GM12892 (cell line): ENCODE measurements around the gene DUS3L.
A peak's percentile ranks its signal among the peaks of the same experiment; 100 is the strongest.
"Not testable (repeated sequence)": the region's sequence is repeated elsewhere in the genome, so short reads cannot be mapped to it uniquely, and the experiment has no call there.

Source experiments
- DNase-seq: peaks from one replicate; pipeline ENCODE4 v3.0.0; 2011; ENCODE audit not compliant: insufficient read length
- FAIRE-seq: peaks from 2 replicates; lab custom pipeline; 2011; peaks lifted over from hg19 to GRCh38; lab: Jason Lieb, UNC
- POLR2A ChIP-seq: IDR thresholded peaks from 2 replicates; pipeline ENCODE4 v1.6.1; 2011; ENCODE audit warnings: low read depth, low read length, control low read depth
- POLR2AphosphoS5 ChIP-seq: IDR thresholded peaks from 2 replicates; pipeline ENCODE4 v1.6.1; 2011; ENCODE audit warnings: low read depth, low read length, control low read depth
- TAF1 ChIP-seq: IDR thresholded peaks from 2 replicates; pipeline ENCODE4 v1.6.1; 2011; ENCODE audit warnings: low read depth, mild to moderate bottlenecking, control low read depth, low read length, borderline replicate concordance

Gene DUS3L

DNA sequence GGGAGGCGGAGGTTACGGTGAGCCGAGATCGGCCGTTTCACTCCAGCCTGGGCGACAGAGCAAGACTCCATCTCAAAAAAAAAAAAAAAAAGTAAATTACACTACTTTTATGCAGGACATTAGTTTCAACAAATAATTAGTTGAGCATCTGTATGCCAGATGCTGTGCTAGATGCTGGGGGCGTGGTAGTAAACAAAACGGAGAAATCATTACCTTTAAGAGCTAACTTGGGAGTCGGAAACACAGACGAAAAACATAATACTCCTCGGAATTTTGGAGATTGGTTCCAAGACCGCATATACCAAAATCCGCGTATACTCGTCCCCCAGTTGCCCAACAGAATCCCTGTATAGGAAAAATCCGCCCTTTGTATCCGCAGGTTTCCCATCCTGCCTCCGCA lies 1.3 kb upstream of the DUS3L start:
- TF ChIP-seq POLR2A: no peak
- no peak for TF ChIP-seq TAF1
- no peak for TF ChIP-seq POLR2AphosphoS5
- no peak for FAIRE-seq
- DNase-seq: no peak

DNA sequence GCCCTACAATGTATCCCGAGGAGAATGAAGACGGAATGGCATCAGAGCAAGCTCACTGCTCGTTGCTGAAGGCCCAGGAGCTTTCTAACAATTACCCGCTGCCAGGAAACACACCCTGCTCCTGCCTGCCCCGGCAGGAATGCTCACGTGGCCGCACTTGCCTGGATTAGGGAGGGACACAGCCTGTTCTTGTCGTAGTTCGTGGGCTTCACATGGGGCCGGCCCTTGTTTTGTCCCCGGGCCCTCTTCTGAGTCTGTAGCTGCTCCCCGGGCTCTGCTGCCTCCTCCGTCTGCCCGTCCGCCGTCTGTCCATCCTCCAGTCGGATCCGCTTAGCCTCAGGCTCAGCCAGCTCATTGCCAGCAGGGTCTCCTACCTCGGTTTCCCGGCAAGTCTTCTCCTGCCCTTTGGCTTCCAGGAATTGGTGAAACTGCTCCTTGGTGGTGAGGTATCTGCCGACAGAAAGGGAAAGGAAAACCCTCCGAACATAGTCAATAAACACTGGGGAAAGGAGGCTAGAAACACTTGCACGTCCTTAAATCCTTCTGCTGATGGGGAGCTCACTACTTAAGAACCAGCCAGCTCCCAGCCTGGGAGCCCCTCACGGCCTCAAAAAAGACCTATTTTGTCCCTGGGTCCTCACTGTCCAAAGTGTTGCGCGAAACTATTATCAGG lies 941 bp downstream of the DUS3L start:
- DNase-seq (no peak), FAIRE-seq (no peak)
- no peak for TF ChIP-seq TAF1
- no peak for TF ChIP-seq POLR2AphosphoS5
- no peak for TF ChIP-seq POLR2A

- no peak for TF ChIP-seq POLR2A
- no peak for DNase-seq
- no peak for FAIRE-seq
These were observed 1.6 kb downstream of the DUS3L start for GRCh38 chr19:5789351-5789761.

DNA sequence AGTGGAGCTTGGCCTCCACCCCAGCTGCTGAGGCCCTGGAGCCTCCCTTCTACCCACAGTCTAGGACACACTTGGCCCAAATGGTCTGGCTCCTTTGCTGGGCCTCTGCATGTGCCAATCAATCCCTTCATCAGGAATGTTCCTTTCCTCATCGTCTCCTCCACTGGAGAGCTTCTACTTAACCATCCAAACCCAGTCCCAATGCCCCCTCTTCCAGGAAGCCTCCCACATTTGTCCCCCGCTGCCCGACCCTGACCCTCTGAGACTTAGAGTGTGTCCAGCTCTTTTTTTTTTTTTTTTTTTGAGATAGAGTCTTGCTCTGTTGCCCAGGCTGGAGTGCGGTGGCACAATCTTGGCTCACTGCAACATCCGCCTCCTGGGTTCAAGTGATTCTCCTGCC lies 2.5 kb downstream of the DUS3L start:
- TF ChIP-seq POLR2AphosphoS5 (no peak), TAF1 (no peak), POLR2A (no peak; the same call in 1 of the 2 replicates)
- DNase-seq (no peak), FAIRE-seq (no peak)

GRCh38 chr19:5787409-5788182 lies 3.4 kb downstream of the DUS3L start:
- FAIRE-seq: no peak
- TF ChIP-seq POLR2A (no peak; the same call in 1 of the 2 replicates), POLR2AphosphoS5 (0 out of 2 replicates have a peak, but pooled peaks have one; percentile 14)
- DNase-seq: no peak

GRCh38 chr19:5786593-5787408 lies 4.2 kb downstream of the DUS3L start:
- DNase-seq (no peak), FAIRE-seq (no peak)
- TF ChIP-seq TAF1: no peak
- TF ChIP-seq POLR2AphosphoS5: no peak
- TF ChIP-seq POLR2A: no peak; the same call in 1 of the 2 replicates

- TF ChIP-seq POLR2AphosphoS5 (no peak), POLR2A (no peak), TAF1 (no peak)
- DNase-seq: no peak
- no peak for FAIRE-seq
These were observed 5.5 kb downstream of the DUS3L start for GRCh38 chr19:5785423-5785822.

GRCh38 chr19:5784581-5785147 lies 6.3 kb downstream of the DUS3L start, which contains the start of gene PRR22:
Gene PRR22 (minus strand): TSS chr19:5784746. CDS start chr19:5784660, 86 bp downstream.
- FAIRE-seq: no peak
- TF ChIP-seq POLR2A (no peak), POLR2AphosphoS5 (no peak), TAF1 (no peak)
- no peak for DNase-seq

DNA sequence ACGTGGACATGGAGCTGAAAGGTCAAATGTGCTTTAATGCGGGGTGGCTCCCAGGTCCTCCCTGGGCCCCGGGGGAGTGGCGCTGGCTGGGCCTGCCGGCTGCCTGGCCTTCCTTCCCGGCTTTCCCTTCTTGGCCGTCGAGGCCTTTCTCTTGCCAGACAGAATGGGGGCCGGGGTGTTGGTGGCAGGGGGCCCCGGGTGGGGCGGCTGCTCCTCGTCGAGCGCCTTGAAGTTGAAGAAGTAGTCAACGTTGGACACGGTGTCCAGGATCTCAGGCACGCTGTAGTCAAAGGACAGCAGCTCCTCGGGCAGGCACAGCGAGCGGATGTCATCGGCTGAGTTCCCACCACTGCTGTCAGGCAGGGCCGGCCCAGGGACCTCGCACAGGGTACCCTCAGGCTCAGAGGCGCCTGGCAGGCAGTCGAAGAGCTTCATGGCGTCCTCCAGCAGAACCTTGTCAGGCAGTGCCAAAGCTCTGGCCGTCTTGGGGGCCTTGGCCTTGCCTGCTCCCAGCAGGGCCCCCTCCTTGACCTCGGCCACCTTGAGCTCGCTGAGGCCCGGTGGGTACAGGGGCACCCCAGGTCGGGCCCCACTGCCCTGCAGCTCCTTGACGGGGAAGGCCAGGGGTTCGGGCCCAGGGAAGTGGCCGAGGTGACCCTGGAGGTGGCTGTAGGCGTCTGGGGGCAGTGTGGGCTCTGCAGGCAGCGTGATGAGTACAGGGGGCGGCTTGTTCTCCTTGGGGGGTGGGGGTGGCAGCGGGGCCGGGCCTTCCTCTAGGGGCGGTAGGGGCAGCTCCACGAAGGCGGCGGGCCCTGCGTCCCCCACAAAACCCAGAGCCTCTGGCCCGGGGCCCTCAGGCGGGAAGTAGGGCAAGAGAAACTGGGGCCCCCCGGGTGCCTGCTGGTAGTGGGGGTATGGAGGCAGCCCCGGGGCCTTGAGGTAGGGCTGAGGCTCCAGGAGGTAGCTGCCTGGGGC lies 7.7 kb downstream of the DUS3L start:
- no peak for DNase-seq
- TF ChIP-seq TAF1 (no peak), POLR2AphosphoS5 (no peak), POLR2A (no peak)
- no peak for FAIRE-seq

DNA sequence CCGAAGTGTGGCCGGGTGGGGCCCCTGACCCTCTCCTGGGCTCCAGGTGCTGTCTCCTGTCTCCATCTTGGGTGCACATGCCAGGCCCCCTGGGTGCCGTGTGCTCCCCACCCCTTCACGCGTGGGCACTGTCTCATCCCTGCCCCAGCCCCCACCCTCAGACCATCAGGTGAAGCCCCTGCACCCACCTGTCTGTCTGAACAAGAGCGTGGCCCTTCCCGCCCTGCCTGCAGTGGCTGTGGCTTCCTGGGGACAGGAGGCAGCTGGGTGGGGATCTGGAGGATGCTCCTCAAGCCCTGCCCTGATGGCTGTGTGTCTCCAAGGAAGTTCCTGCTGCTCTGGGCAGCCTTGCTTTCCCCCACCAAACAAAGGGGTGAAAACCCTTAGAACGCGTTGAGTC lies 8.6 kb downstream of the DUS3L start:
- DNase-seq (no peak), FAIRE-seq (no peak)
- peak; percentile 62 for TF ChIP-seq POLR2AphosphoS5
- TF ChIP-seq POLR2A: peak; percentile 48; the same call in 1 of the 2 replicates
- no peak for TF ChIP-seq TAF1

- FAIRE-seq, DNase-seq: not testable (repeated sequence)
These were observed 10.0 kb downstream of the DUS3L start for GRCh38 chr19:5780916-5781315.
